K562 (cell line): Measurements from ENCODE around the gene CISTR. TPM values are rescaled to one million over a fixed set of nuclear protein-coding genes. Genes with fewer than 3 reads are reported as not detected.

ENCODE experiments used
- ATAC-seq: fragments of 200-7000 bp; cut with Tn5 transposase; 3 replicates; pipeline ENCODE4 v1.9.1; 2020; ENCODE audit warnings: moderate library complexity
- BruUV-seq: library from RNA; stranded (reverse); fragments of 400-500 nt; replicated peaks from 2 replicates; lab custom pipeline; 2021; lab: Mats Ljungman, UMichigan
- CTCF ChIA-PET: fragments of 300-600 bp; formaldehyde crosslinking; extraction: SDS; loops from one replicate; lab custom pipeline; 2021; ENCODE audit warnings: low intra/inter-chr PET ratio; lab: Yijun Ruan, JAX
- POLR2A ChIA-PET: fragments of 300-600, 350-650 bp; sonication (Branson Sonifier 250); formaldehyde crosslinking; extraction: SDS; loops from one replicate; lab custom pipeline; 2021; ENCODE audit warnings: antibody characterized with exemption, inconsistent platforms; lab: Yijun Ruan, JAX
- DNase-seq, 4 experiments: peaks; one replicate each; pipeline versions ENCODE4 v3.0.0 to v3.0.0-alpha.2; 2011 to 2018; ENCODE audit warnings: low spot score in 3 of 4, mixed read lengths in 3 of 4; ENCODE audit errors: extremely low read depth in 1 of 4
- FAIRE-seq: peaks from 2 replicates; lab custom pipeline; 2011; peaks lifted over from hg19 to GRCh38; lab: Jason Lieb, UNC
- H2AFZ ChIP-seq: 2 replicates; pipeline ENCODE4 v1.6.0; 2011; ENCODE audit warnings: low read depth, low read length, control low read depth, inconsistent platforms
- H3K27ac ChIP-seq: fragments of 200-600 bp; 3 replicates; pipeline ENCODE4 v1.8.0; 2011; ENCODE audit warnings: low read depth, mild to moderate bottlenecking, control low read depth, inconsistent platforms, low read length, moderate library complexity, mixed read lengths; ENCODE audit errors: extremely low read depth
- H3K27me3 ChIP-seq, 2 experiments: fragments of 300-600 bp in 1 of 2; 2 replicates in 1 of 2; 3 replicates in 1 of 2; pipeline versions ENCODE4 v1.6.0 to v1.8.0; 2011; ENCODE audit warnings: inconsistent platforms in 2 of 2, low read length in 2 of 2, mild to moderate bottlenecking in 1 of 2, mixed read lengths in 1 of 2, moderate library complexity in 1 of 2; ENCODE audit not compliant: control insufficient read depth in 2 of 2, insufficient read depth in 2 of 2
- H3K36me3 ChIP-seq: fragments of 300-600 bp; 3 replicates; pipeline ENCODE4 v1.8.0; 2011; ENCODE audit warnings: mild to moderate bottlenecking, low read length, inconsistent platforms; ENCODE audit not compliant: control insufficient read depth, insufficient read depth
- H3K4me1 ChIP-seq, 2 experiments: fragments of 200-600 bp in 1 of 2; replicated peaks in 1 of 2; 2 replicates in 1 of 2; 3 replicates in 1 of 2; pipeline versions ENCODE4 v1.5.1 to v1.8.0; 2011; ENCODE audit warnings: inconsistent platforms in 2 of 2, low read length in 2 of 2, mild to moderate bottlenecking in 1 of 2, mixed read lengths in 1 of 2, moderate library complexity in 1 of 2; ENCODE audit not compliant: control insufficient read depth in 2 of 2, insufficient read depth in 2 of 2
- H3K4me2 ChIP-seq: 2 replicates; pipeline ENCODE4 v1.6.1; 2011; ENCODE audit warnings: low read length, control low read depth, inconsistent platforms, mixed read lengths; ENCODE audit not compliant: insufficient read depth
- H3K4me3 ChIP-seq: fragments of 200-600 bp; sonication (generic), shearing (Covaris generic); 2 replicates; pipeline ENCODE4 v1.5.1; 2016; ENCODE audit warnings: control low read depth, inconsistent platforms
- H3K79me2 ChIP-seq: fragments of 200-600 bp; 3 replicates; pipeline ENCODE4 v1.8.0; 2011; ENCODE audit warnings: low read length, inconsistent platforms; ENCODE audit not compliant: control insufficient read depth, insufficient read depth
- H3K9ac ChIP-seq, 2 experiments: 2 replicates each; pipeline versions ENCODE4 v1.6.0 to v1.6.1; 2011; ENCODE audit warnings: low read depth in 2 of 2, low read length in 2 of 2, control low read depth in 1 of 2, inconsistent platforms in 1 of 2, mild to moderate bottlenecking in 1 of 2, mixed read lengths in 1 of 2; ENCODE audit not compliant: insufficient read depth in 1 of 2
- H3K9me1 ChIP-seq: one replicate; pipeline ENCODE4 v1.6.0; 2011; ENCODE audit warnings: inconsistent platforms, mild to moderate bottlenecking, low read length, moderate library complexity; ENCODE audit not compliant: control insufficient read depth, insufficient read depth
- H3K9me3 ChIP-seq: replicated peaks from 2 replicates; pipeline ENCODE4 v1.5.1; 2011; ENCODE audit warnings: low read depth, low read length, inconsistent platforms; ENCODE audit not compliant: control insufficient read depth, insufficient read depth
- H4K20me1 ChIP-seq: replicated peaks from 2 replicates; pipeline ENCODE4 v1.6.1; 2011; ENCODE audit warnings: low read length, inconsistent platforms, mixed read lengths; ENCODE audit not compliant: control insufficient read depth, insufficient read depth
- ARID1B ChIP-seq: fragments of 450-650 bp; IDR thresholded peaks from 2 replicates; pipeline ENCODE4 v1.6.1; 2016; ENCODE audit warnings: antibody characterized with exemption, mild to moderate bottlenecking, inconsistent platforms
- CC2D1A ChIP-seq: fragments of 450-650 bp; IDR thresholded peaks from 2 replicates; pipeline ENCODE4 v1.6.1; 2017; ENCODE audit warnings: mild to moderate bottlenecking
- KDM5B ChIP-seq: fragments of 200-600 bp; sonication (generic); IDR thresholded peaks from 2 replicates; pipeline ENCODE4 v1.6.1; 2012; ENCODE audit warnings: low read depth, mild to moderate bottlenecking, moderate library complexity, low read length, control low read depth, inconsistent platforms; ENCODE audit not compliant: insufficient replicate concordance
- KHSRP ChIP-seq: fragments of 450-650 bp; IDR thresholded peaks from 2 replicates; pipeline ENCODE4 v1.6.1; 2017
- MCM2 ChIP-seq: fragments of 450-650 bp; IDR thresholded peaks from 2 replicates; pipeline ENCODE4 v1.6.1; 2017; ENCODE audit warnings: low read depth, mild to moderate bottlenecking
- PREB ChIP-seq: sonication (generic); formaldehyde crosslinking; IDR thresholded peaks from 2 replicates; pipeline ENCODE4 v1.8.1; 2023; ENCODE audit warnings: mild to moderate bottlenecking, missing genetic modification reagents
- PRPF4 ChIP-seq: fragments of 200-400 bp; formaldehyde crosslinking; IDR thresholded peaks from one replicate; pipeline ENCODE4 v1.6.1; 2017; ENCODE audit warnings: low read length, low read depth, mild to moderate bottlenecking; ENCODE audit not compliant: insufficient read depth, poor library complexity, severe bottlenecking
- PURB ChIP-seq: sonication (generic); formaldehyde crosslinking; IDR thresholded peaks from 2 replicates; pipeline ENCODE4 v1.9.0; 2021; ENCODE audit warnings: low read depth, mild to moderate bottlenecking, missing genetic modification reagents
- RFX7 ChIP-seq: fragments of 250-450 bp; sonication (Bioruptor Pico); IDR thresholded peaks from 2 replicates; pipeline ENCODE4 v1.5.1; 2021; ENCODE audit warnings: mild to moderate bottlenecking
- SIN3B ChIP-seq: fragments of 450-650 bp; IDR thresholded peaks from 2 replicates; pipeline ENCODE4 v1.6.1; 2017; ENCODE audit warnings: low read depth, mild to moderate bottlenecking, moderate library complexity
- U2AF2 ChIP-seq: fragments of 200-400 bp; formaldehyde crosslinking; optimal IDR thresholded peaks from 2 replicates; pipeline ENCODE3; 2017; ENCODE audit warnings: low read depth, mild to moderate bottlenecking, low read length
- ZFP1 ChIP-seq: fragments of 450-650 bp; formaldehyde crosslinking; IDR thresholded peaks from 2 replicates; pipeline ENCODE4 v1.4.0; 2020; ENCODE audit warnings: mild to moderate bottlenecking, mixed read lengths
- ZKSCAN3 ChIP-seq: fragments of 250-450 bp; sonication (Bioruptor Pico); IDR thresholded peaks from 2 replicates; pipeline ENCODE4 v1.4.0; 2020
- WGBS: fragments of 100-300 bp; shearing (Covaris generic); methylation state at CpG from one replicate; pipeline ENCODE4 v1.1.6; 2016; ENCODE audit warnings: low coverage, mixed read lengths; ENCODE audit not compliant: insufficient coverage; ENCODE audit errors: missing lambda C conversion rate; 5-methylcytosine and 5-hydroxymethylcytosine counted together
- in situ Hi-C: fragments of 300-500 bp; cut with MboI; formaldehyde crosslinking; loops from 4 replicates; pipeline ENCODE4 v1.15.0; 2018; ENCODE audit warnings: inconsistent platforms, mixed read lengths
- intact Hi-C: fragments of 100-400 bp; cut with micrococcal nuclease; formaldehyde crosslinking; loops from 2 replicates; pipeline ENCODE4 v1.14.2; 2022
- polyA plus RNA-seq, 8 experiments: library from polyadenylated mRNA; depleted of rRNA in 4 of 8; stranded (reverse) in 5 of 8; unstranded in 3 of 8; fragments of >200 nt; fragmentation: Nextera tagmentation in 2 of 8; fragmentation: Illumina TruSeq in 1 of 8; extraction: Ambion mirVana in 2 of 8; extraction: Trizol in 1 of 8; gene quantifications; 2 replicates each; pipeline versions ENCODE4 v1.2.1 to v1.2.3, GENCODE V29; 2011 to 2014; ENCODE audit warnings: inconsistent platforms in 1 of 8, missing spikeins in 1 of 8
- total RNA-seq, 7 experiments: library from RNA; depleted of rRNA in 6 of 7; stranded (reverse); fragments of >200 nt in 6 of 7; fragmentation: Illumina TruSeq in 2 of 7; extraction: Trizol in 2 of 7; gene quantifications; 2 replicates each; pipeline versions ENCODE4 v1.2.1 to v1.2.3, GENCODE V29; 2011 to 2021; ENCODE audit warnings: low replicate concordance in 1 of 7

The CISTR gene
- total and polyA plus RNA-seq, 9 of the 15 experiments (the other 6 are each of a cell fraction or from before 2014, with no cell fraction given) = not detected

DNA sequence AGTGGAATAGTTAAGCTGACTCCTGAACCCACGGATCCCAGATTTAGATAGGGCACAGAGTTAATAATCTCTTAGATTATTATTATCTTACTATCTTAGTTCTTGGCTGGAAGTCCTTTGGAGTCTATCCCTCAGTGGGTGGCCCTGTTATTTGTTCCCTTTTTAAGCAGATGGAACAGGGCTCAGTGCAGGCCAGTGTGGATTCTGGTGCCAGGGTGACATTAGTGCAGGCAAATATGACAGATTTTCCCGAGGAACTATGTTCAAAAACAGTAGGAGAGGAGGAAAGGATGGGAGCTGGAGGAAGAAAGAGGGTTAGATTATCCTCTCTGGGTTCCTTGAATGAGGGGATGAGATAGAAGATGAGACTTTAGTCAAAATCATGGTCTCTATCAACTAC, 41.4 kb upstream of the CISTR start:
- FAIRE-seq (no peak), DNase-seq (no peak), ATAC-seq (no peak)
- intact Hi-C loops = no loop called here
- CTCF ChIA-PET = interaction anchor here (0.5 kb wide), 1 partner anchor 186 kb away, joined by 3 read pairs; no protein-coding TSS in a partner anchor
- no TSS peak for BruUV-seq
- no peaks in the 10 kb centered on the region for H3K36me3 ChIP-seq
- 0% methylated on average over 2 of the region's 2 CpGs for WGBS
- no peaks in the 10 kb centered on the region for H3K79me2 ChIP-seq
- TF ChIP-seq PREB (CRISPR knock-in tag) = no peak
- no peak for TF ChIP-seq U2AF2
- TF ChIP-seq PURB = no peak
- no peak for TF ChIP-seq KDM5B
- no peak for TF ChIP-seq PRPF4
- no peak for TF ChIP-seq SIN3B
- TF ChIP-seq MCM2 = no peak
- TF ChIP-seq KHSRP = no peak
- no peak for TF ChIP-seq ARID1B
- no peak for TF ChIP-seq ZFP1
- no peak for TF ChIP-seq RFX7
- TF ChIP-seq ZKSCAN3 (CRISPR knock-in tag) = no peak
- no peak for TF ChIP-seq CC2D1A
- H3K27ac ChIP-seq = no peak overlapping the region
- in situ Hi-C loops = no loop called here
- no peaks in the 10 kb centered on the region for H4K20me1 ChIP-seq
- H3K9ac ChIP-seq = no peak overlapping the region
- no peak overlapping the region for H3K4me3 ChIP-seq
- H3K9me1 ChIP-seq = no peaks in the 10 kb centered on the region
- H3K4me2 ChIP-seq = no peak overlapping the region
- H3K9me3 ChIP-seq = no peaks in the 10 kb centered on the region
- POLR2A ChIA-PET = no interaction called here
- H3K4me1 ChIP-seq = no peaks in the 10 kb centered on the region
- no peak overlapping the region for H2AFZ ChIP-seq
- H3K27me3 ChIP-seq = peaks cover 4 to 17% of the 10 kb centered on the region in 2 experiments; a peak in 4 of 5 replicates
